Measurements from ENCODE around the gene KIR2DL1.
"Not testable (repeated sequence)": the region's sequence is repeated elsewhere in the genome, so short reads cannot be mapped to it uniquely, and the experiment has no call there.

KIR2DL1 gene

DNA sequence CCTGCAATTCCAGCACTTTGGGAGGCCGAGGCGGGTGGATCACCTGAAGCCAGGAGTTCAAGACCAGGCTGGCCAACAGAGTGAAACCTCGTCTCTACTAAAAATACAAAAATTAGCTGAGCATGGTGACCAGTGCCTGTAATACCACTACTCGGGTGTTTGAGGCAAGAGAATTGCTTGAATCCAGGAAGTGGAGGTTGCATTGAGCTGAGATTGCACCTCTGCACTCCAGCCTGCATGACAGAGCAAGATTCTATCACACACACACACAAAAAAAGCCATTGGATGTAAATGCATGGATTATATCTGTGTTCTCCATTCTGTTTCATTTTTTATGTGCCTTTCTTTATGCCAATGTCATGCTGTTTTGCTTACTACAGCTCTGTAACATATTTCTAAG is 54.8 kb downstream of the KIR2DL1 start:
- DNase-seq = not testable (repeated sequence)

- DNase-seq = not testable (repeated sequence)
Observed at GRCh38 chr19:54825326-54825725, 55.7 kb downstream of the KIR2DL1 start.

DNA sequence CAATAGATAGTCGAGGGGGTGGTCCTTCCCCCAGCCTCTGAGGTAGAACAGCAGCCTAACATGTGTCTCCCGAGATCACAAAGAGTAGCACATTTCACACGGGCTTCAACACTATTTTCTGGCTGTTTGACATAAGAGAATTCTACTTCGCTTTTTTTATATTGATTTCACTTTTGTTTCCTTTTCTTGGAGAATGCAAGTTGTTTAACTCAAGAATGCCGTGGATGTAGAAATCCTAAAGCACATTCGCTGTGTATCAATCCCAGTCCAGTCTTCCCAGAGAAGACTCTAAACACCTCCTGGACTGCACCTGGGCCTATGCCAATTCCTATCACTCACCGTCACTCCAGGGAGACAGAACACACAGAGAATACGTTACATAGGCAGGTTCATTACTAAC is 58.5 kb downstream of the KIR2DL1 start:
- not testable (repeated sequence) for DNase-seq

GRCh38 chr19:54832496-54832895 is 62.9 kb downstream of the KIR2DL1 start, which contains the start of gene KIR2DS4:
Gene KIR2DS4, plus strand, starts transcription at chr19:54832676.
- not testable (repeated sequence) for DNase-seq

All from cortex of kidney (tissue), 1 donor.